Mesenchymal stem cell (in vitro differentiated cells and primary cell): Measurements from ENCODE around the gene RNFT2.

Source experiments
- DNase-seq: peaks from one replicate; pipeline ENCODE4 v3.0.0-alpha.2; 2013
- H2AFZ ChIP-seq: one replicate; pipeline ENCODE4 v1.6.1; 2013; ENCODE audit warnings: low read depth, mild to moderate bottlenecking, control low read depth, inconsistent platforms, low read length, moderate library complexity
- H2AK5ac ChIP-seq: 2 replicates; pipeline ENCODE4 v1.6.1; 2013; ENCODE audit warnings: low read length, moderate library complexity, mild to moderate bottlenecking, inconsistent platforms; ENCODE audit not compliant: severe bottlenecking
- H2BK120ac ChIP-seq: one replicate; pipeline ENCODE4 v1.6.1; 2013; ENCODE audit warnings: low read depth, mild to moderate bottlenecking, inconsistent platforms, low read length, moderate library complexity
- H2BK12ac ChIP-seq, 2 experiments: one replicate each; pipeline ENCODE4 v1.6.1; 2013; ENCODE audit warnings: inconsistent platforms in 2 of 2, low read length in 2 of 2, mild to moderate bottlenecking in 2 of 2, moderate library complexity in 2 of 2, control low read depth in 1 of 2
- H2BK15ac ChIP-seq: one replicate; pipeline ENCODE4 v1.6.1; 2013; ENCODE audit warnings: mild to moderate bottlenecking, low read depth, inconsistent platforms; ENCODE audit not compliant: poor library complexity, severe bottlenecking
- H2BK5ac ChIP-seq: 2 replicates; pipeline ENCODE4 v1.6.1; 2013; ENCODE audit warnings: low read depth, mild to moderate bottlenecking, low read length, control low read depth, inconsistent platforms; ENCODE audit not compliant: poor library complexity, severe bottlenecking
- H3K14ac ChIP-seq, 2 experiments: one replicate each; pipeline ENCODE4 v1.6.1; 2013; ENCODE audit warnings: inconsistent platforms in 2 of 2, low read length in 2 of 2, control low read depth in 1 of 2, mild to moderate bottlenecking in 1 of 2, moderate library complexity in 1 of 2
- H3K18ac ChIP-seq, 2 experiments: one replicate each; pipeline ENCODE4 v1.6.1; 2013; ENCODE audit warnings: inconsistent platforms in 2 of 2, low read length in 2 of 2, control low read depth in 1 of 2, low read depth in 1 of 2, mild to moderate bottlenecking in 1 of 2
- H3K23ac ChIP-seq, 2 experiments: one replicate each; pipeline ENCODE4 v1.6.1; 2013; ENCODE audit warnings: inconsistent platforms in 2 of 2, low read length in 2 of 2, mild to moderate bottlenecking in 2 of 2, moderate library complexity in 2 of 2, control low read depth in 1 of 2
- H3K27ac ChIP-seq: 2 replicates; pipeline ENCODE4 v1.5.1; 2013; ENCODE audit warnings: mild to moderate bottlenecking, moderate library complexity, low read length, control low read depth, inconsistent platforms; ENCODE audit not compliant: poor library complexity, severe bottlenecking
- H3K27me3 ChIP-seq, 2 experiments: 2 replicates each; pipeline versions ENCODE4 v1.6.1 to v1.7.0; 2013; ENCODE audit warnings: low read length in 2 of 2, mild to moderate bottlenecking in 2 of 2, moderate library complexity in 2 of 2, control low read depth in 1 of 2, inconsistent platforms in 1 of 2; ENCODE audit not compliant: control insufficient read depth in 1 of 2, insufficient read depth in 1 of 2
- H3K36me3 ChIP-seq, 2 experiments: 2 replicates each; pipeline versions ENCODE4 v1.6.1 to v1.7.0; 2013; ENCODE audit warnings: low read length in 2 of 2, control low read depth in 1 of 2, inconsistent platforms in 1 of 2, low read depth in 1 of 2, mild to moderate bottlenecking in 1 of 2; ENCODE audit not compliant: insufficient read depth in 2 of 2, control insufficient read depth in 1 of 2
- H3K4ac ChIP-seq, 2 experiments: one replicate each; pipeline ENCODE4 v1.6.1; 2013; ENCODE audit warnings: inconsistent platforms in 2 of 2, low read length in 2 of 2, mild to moderate bottlenecking in 2 of 2, moderate library complexity in 2 of 2, control low read depth in 1 of 2, low read depth in 1 of 2
- H3K4me1 ChIP-seq: 2 replicates; pipeline ENCODE4 v1.6.1; 2013; ENCODE audit warnings: low read depth, low read length, control low read depth; ENCODE audit not compliant: control insufficient read depth, insufficient read depth
- H3K4me2 ChIP-seq: 2 replicates; pipeline ENCODE4 v1.6.1; 2013; ENCODE audit warnings: low read length, mild to moderate bottlenecking, inconsistent platforms; ENCODE audit not compliant: poor library complexity, severe bottlenecking
- H3K4me3 ChIP-seq, 2 experiments: 2 replicates each; pipeline versions ENCODE4 v1.5.1 to v1.7.0; 2013; ENCODE audit warnings: low read length in 2 of 2, mild to moderate bottlenecking in 2 of 2, control low read depth in 1 of 2, low read depth in 1 of 2; ENCODE audit not compliant: insufficient read depth in 1 of 2
- H3K79me1 ChIP-seq: replicated peaks from 2 replicates; pipeline ENCODE4 v1.6.1; 2013; ENCODE audit warnings: mild to moderate bottlenecking, control low read depth, low read length, inconsistent platforms; ENCODE audit not compliant: poor library complexity, severe bottlenecking
- H3K9ac ChIP-seq: 2 replicates; pipeline ENCODE4 v1.7.0; 2013; ENCODE audit warnings: mild to moderate bottlenecking, low read length, moderate library complexity
- H3K9me3 ChIP-seq: 2 replicates; pipeline ENCODE4 v1.7.0; 2013; ENCODE audit warnings: mild to moderate bottlenecking, low read length; ENCODE audit not compliant: control insufficient read depth
- H4K8ac ChIP-seq: one replicate; pipeline ENCODE4 v1.6.1; 2013; ENCODE audit warnings: inconsistent platforms, mild to moderate bottlenecking, low read length, moderate library complexity
- H4K91ac ChIP-seq: one replicate; pipeline ENCODE4 v1.6.1; 2013; ENCODE audit warnings: mild to moderate bottlenecking, low read length, inconsistent platforms
- WGBS: methylation state at CpG from one replicate; pipeline ENCODE4 v1.1.7; 2013; ENCODE audit warnings: mixed read lengths; 5-methylcytosine and 5-hydroxymethylcytosine counted together

RNFT2 gene

DNA sequence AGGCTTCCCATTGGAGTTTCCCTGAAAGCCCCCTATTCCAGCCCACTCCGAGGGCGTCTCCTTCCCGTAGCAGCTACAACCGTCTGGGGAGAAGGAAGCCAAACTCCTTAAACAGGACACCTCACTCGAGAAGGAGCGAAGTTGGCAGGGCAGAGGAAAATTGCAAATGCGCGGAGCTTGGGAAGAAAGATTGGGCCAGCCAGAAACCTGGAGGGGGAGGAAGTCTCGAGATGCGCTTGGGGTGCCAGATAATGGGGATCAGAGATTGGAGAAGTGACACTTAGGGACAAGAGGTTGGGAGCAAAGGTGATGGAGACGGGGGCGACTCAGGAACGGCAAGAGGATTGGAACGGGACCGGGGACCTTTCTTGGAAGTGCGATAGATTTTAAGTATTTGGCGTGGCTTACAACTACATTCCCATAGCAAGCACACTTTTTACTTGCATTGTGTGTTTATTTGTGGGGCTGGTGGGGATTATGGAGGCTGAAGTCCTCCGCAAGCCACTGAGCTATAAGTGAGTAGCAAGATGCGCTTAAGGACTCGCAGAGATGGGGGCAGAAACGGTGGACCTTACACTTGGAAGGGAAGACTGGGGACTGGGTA is 142.2 kb downstream of the RNFT2 start:
- DNase-seq = peak; percentile 11
- Histone ChIP-seq H2AFZ (no peak overlapping the region), H2BK12ac (no peak overlapping the region), H2AK5ac (no peak overlapping the region), H2BK15ac (no peak overlapping the region), H3K79me1 (no peaks in the 10 kb centered on the region), H3K18ac (no peak overlapping the region), H3K4ac (no peak overlapping the region), H3K9me3 (peaks cover under 1% of the 10 kb centered on the region), H2BK5ac (no peak overlapping the region), H2BK120ac (no peak overlapping the region), H4K91ac (no peak overlapping the region), H3K23ac (no peak overlapping the region), H3K4me1 (peaks cover 29% of the 10 kb centered on the region), H3K27ac (no peak overlapping the region), H3K4me2 (peak overlapping the region; percentile 87), H3K4me3 (peak overlapping the region in 1 of 2 experiments; percentile 54), H3K9ac (peak overlapping the region; percentile 64), H3K36me3 (no peaks in the 10 kb centered on the region), H3K27me3 (peaks cover 66 to 88% of the 10 kb centered on the region in 2 experiments), H4K8ac (no peak overlapping the region), H3K14ac (no peak overlapping the region)
- WGBS = 2% methylated on average over 15 of the region's 21 CpGs

DNA sequence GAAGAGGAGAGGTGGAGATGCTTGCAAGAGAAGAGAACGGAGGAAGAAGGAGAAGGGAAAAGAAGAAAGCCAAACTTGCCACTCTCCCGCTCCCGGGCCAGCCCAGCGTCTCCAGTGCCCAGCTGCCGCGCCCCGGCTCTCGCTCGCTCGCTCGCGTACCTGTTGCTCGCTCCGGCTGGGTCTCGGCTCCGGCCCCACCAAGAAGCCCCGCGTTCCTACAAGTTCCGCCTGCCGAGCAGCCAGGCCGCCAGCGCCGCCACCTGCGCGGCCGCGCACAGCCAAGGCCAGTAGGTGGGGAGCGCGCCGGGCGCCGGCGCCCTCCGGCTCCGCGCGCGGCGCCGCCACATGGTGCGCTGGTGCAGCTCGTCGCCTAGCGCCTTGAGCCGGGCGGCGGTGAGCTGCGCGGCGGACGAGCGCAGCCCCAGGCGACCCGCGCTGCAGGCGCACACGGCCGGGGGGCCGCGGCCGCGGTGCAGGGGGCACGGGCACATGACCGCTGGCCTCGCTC is 142.8 kb downstream of the RNFT2 start:
- Histone ChIP-seq H3K9ac (peak overlapping the region; percentile 64), H3K4ac (no peak overlapping the region), H4K8ac (no peak overlapping the region), H2AK5ac (no peak overlapping the region), H3K4me3 (peak overlapping the region; percentile 34 to 54), H3K23ac (no peak overlapping the region), H2BK5ac (no peak overlapping the region), H3K79me1 (no peaks in the 10 kb centered on the region), H2BK120ac (no peak overlapping the region), H3K4me1 (peaks cover 29% of the 10 kb centered on the region), H3K36me3 (no peaks in the 10 kb centered on the region), H3K14ac (no peak overlapping the region), H3K9me3 (no peaks in the 10 kb centered on the region), H4K91ac (no peak overlapping the region), H3K27me3 (peaks cover 66 to 85% of the 10 kb centered on the region in 2 experiments), H3K18ac (no peak overlapping the region), H2AFZ (no peak overlapping the region), H3K4me2 (peak overlapping the region; percentile 87), H2BK12ac (no peak overlapping the region), H3K27ac (no peak overlapping the region), H2BK15ac (no peak overlapping the region)
- DNase-seq = peak; percentile 28
- 0% methylated on average over 58 of the region's 65 CpGs for WGBS

DNA sequence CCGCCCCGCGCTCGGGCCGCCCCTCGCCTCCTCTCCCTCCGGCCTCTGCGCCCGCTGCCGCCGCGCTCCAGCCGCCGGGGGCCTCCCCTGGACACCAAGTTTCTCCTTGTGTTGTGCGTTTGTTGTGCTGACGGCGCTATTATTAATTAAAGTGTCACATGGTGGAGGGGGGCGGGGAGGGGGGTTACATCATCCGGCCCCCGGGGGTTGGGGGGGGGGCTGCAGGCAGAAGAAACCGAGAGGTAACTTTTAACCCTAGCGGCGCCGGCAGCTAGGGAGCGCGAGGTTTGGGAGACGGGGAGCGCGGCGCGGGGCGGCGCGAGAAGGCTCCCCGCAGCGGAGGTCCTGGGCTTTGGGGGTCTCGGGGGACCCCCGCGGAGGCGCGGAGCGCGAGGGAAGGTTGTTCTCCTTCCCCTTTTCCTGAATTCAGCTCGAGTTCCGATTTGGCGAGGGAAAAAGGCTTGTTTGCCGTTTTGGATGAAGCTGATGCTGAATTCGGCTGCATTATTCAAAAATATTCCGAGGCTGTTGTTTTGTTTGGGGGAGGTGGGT is 143.3 kb downstream of the RNFT2 start, which contains the start of gene HRK:
Gene HRK (minus strand): TSS at position 117 of the 552 bp plus-strand sequence. CDS start 134 bp downstream, outside the sequence.
- peak within 1 kb of the TSS; percentile 34 to 60 for H3K4me3 ChIP-seq
- H4K8ac ChIP-seq = no peak within 1 kb of the TSS
- H3K9ac ChIP-seq = peak within 1 kb of the TSS; percentile 68
- no peak within 1 kb of the TSS for H2AFZ ChIP-seq
- peaks cover 29% of the 10 kb centered on the region for H3K4me1 ChIP-seq
- H3K18ac ChIP-seq = no peak within 1 kb of the TSS
- H3K9me3 ChIP-seq = no peaks in the 10 kb centered on the region
- H2BK12ac ChIP-seq = no peak within 1 kb of the TSS
- no peak within 1 kb of the TSS for H3K23ac ChIP-seq
- H3K4ac ChIP-seq = no peak within 1 kb of the TSS
- H2BK120ac ChIP-seq = no peak within 1 kb of the TSS
- no peaks in the 10 kb centered on the region for H3K79me1 ChIP-seq
- H4K91ac ChIP-seq = no peak within 1 kb of the TSS
- peak within 1 kb of the TSS; percentile 87 for H3K4me2 ChIP-seq
- H2BK5ac ChIP-seq = no peak within 1 kb of the TSS
- H3K14ac ChIP-seq = no peak within 1 kb of the TSS
- H3K27ac ChIP-seq = no peak within 1 kb of the TSS
- DNase-seq = no peak
- H2AK5ac ChIP-seq = no peak within 1 kb of the TSS
- WGBS = 3% methylated on average over 44 of the region's 49 CpGs
- H2BK15ac ChIP-seq = no peak within 1 kb of the TSS
- H3K27me3 ChIP-seq = peaks cover 61 to 79% of the 10 kb centered on the region in 2 experiments
- no peaks in the 10 kb centered on the region for H3K36me3 ChIP-seq

DNA sequence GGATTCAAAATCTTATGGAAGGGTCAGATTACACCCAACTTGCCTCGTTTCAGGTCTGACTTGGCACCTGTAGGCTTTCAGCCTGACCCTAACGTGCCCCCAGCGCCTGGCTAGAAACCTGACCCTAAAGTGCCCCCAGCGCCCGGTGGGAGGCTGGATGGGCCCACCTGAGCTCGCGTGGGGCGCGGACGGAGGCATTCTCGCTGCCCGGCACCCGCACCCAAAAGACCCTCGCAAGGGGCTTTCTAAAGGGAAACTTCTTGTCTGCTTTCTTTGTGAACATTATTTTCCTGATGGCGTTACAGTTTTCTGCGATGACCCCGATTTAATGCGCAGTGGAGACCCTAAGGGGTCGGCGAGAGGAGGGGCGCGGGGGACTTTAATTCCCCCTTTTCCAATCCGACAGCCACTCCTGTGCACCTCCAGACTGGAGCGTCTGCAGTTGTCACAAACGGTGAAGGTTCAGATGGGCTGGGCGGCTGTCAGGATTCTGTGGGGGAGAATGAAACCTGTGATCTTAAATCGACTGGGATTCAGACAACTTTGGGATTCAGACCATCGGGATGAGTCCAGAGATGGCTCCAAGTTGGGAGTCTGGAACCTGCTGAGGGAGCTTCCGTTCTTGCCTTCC is 143.9 kb downstream of the RNFT2 start:
- Histone ChIP-seq H2BK120ac (no peak overlapping the region), H2AK5ac (no peak overlapping the region), H3K14ac (no peak overlapping the region), H3K9me3 (no peaks in the 10 kb centered on the region), H2BK5ac (no peak overlapping the region), H3K18ac (no peak overlapping the region), H3K36me3 (no peaks in the 10 kb centered on the region), H2BK15ac (no peak overlapping the region), H3K4me2 (peak overlapping the region; percentile 21), H3K79me1 (no peaks in the 10 kb centered on the region), H3K9ac (peak overlapping the region; percentile 68), H2AFZ (no peak overlapping the region), H2BK12ac (no peak overlapping the region), H3K23ac (no peak overlapping the region), H3K4me3 (peak overlapping the region in 1 of 2 experiments; percentile 60), H4K8ac (no peak overlapping the region), H3K27ac (no peak overlapping the region), H4K91ac (no peak overlapping the region), H3K4ac (no peak overlapping the region), H3K4me1 (peaks cover 29% of the 10 kb centered on the region), H3K27me3 (peaks cover 59 to 78% of the 10 kb centered on the region in 2 experiments)
- 5% methylated on average over 29 of the region's 29 CpGs for WGBS
- no peak for DNase-seq
